ENCODE measurements around the gene MAPK8IP3. TPM values are rescaled to one million over a fixed set of nuclear protein-coding genes. Genes with fewer than 3 reads are reported as not detected.

MAPK8IP3 gene
- total RNA-seq, 1 donor from 2014 or later = 40.0 TPM

DNA sequence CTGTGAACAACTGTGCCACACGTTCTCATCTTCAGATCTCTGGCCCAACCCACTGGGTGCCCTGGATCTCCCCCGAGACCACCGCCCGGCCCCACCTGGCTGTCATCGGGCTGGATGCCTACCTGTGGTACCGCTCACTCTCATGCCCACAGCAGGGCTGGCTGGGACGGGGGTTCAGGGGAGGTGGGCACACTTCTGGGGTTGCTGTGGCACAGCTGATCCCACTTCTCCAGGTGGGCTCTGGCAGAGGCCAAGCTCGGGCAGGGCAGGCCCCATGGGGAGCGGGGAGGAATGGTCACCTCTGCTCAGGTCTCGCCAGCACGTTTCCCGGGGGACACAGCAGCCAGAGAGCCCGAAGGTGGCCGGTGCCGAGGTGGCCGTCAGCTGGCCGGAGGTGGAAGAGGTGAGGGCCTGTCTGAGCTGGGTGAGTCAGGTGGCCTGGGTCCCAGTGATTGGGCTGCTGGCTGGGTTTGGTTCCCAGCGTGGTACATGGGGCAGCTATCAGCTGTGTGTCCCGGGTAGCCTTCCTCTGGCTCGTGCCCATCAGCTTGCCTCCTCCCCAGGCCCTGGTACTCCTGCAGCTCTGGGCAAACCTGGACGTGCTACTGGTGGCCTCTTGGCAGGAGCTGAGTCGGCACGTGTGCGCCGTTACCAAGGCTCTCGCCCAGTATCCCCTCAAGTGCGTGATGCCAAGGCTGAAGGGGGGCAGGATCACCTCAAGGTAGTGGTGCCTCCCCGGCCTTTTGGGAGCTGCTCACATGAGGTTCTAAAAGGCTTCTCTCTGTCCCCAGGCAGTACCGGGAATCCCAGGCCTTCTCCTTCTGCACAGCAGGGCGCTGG lies 69.2 kb downstream of the MAPK8IP3 start:
- DNase-seq (ENCODE audit: low read depth) = no peak

DNA sequence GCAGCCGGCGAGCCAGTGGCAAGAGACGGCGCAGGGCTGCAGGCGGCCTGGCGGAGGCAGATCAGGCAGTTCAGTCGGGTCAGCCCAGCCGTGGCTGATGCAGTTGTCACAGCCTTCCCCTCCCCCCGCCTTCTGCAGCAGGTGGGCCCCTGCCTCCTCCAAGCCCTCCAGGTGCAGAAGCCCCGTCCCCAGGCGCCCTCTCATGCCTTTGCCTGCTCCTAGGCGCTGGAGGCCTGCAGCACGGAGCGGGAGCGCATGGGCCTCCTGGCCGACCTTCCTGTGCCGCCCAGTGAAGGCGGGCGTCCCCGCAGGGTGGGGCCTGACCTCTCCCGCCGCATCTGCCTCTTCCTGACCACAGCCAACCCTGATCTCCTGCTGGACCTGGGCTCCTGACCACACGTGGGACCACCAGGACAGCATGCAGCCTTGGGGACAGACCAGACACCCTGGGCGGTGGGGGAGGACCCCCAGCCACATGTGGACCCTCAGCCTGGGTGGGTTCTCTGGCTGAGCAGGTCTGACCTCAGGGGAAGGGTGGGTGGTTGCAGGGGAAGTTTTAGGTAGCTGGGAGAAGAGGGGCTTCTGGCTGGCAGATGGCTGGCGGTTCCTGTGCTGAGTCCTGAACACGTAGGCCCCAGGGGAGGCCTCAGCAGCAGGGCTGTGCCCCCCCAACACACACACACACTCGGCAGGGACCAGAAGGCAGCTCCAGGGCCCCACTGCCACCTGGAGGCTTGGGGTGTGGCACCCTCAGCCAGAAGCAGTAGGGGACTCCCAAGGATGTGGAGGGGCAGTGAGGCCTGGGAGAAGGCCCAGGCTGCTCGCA lies 70.1 kb downstream of the MAPK8IP3 start:
- DNase-seq (ENCODE audit: low read depth) = no peak

DNA sequence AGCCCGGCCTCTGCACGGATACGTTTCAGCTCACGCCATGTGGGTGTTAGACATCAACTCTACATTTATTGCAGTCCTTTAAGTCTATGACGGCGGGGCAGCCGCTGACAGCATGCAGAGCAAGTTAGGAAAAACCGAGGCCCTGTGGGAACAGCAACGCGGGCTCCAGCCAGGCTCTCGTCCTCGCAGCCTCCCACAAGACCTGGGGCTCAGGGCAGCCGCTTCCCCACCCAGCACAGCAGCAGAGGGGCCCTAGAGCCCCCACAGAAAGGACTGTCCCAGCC lies 70.6 kb downstream of the MAPK8IP3 start:
- no peak for DNase-seq (ENCODE audit: low read depth)

DNA sequence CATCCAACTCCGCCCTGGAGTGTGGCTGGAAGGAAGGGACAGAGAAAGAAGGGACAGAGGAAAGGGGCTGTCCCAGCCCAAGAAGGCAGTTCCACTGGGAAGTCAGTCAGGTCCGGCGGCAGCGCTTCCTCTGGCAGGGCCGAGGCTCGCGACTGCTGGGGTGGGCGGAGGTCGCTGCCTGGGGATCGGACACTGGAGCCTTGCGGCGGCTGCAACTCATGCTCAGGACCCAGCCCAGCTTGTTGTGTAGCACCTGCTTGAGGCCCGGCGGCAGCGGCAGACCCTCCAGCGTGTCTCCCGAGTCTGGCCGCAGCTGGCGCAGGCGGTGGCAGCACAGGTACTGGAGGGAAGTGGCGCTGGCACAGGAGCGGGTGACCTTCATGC lies 71.0 kb downstream of the MAPK8IP3 start:
- DNase-seq (ENCODE audit: low read depth) = no peak

DNA sequence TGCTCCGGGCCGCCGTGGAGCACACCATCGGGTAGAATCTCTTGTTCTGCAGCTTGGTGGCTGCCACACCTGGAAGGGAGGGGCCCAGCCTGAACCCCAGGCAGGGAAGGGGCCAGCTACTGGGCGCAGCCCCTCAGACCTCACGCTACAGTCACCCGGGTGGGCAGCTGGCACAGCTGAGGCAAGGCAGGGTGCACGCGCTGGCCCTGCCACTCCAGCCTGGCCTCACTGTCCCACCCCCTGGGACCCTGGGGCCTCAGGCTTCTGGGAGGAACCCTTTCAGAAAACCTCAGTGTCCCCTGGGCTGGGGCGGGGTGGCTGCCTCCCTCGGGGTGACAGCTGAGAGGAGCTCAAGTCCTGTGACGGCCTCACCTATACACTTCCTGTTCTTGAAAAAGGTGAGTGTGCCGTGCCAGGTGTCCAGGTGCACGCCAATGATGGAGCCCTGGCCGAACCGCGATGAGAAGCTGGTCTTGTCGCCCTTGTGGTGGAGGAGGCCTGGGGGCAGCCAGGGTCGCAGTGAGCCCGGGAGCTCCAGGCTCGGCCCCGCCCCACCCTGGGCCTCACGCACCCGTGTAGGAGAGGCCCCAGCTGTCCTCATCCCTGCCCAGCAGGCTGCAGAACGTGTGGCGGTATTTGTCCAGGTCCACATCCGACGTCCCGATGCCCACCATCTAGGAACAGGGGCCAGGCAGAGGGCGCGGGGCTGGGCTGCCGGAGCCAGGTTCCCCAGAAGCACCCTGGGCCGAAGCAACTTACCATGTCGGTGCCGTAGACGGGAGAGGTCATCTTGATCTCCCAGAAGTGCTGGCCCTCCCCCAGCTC lies 71.6 kb downstream of the MAPK8IP3 start:
- DNase-seq (ENCODE audit: low read depth) = no peak

DNA sequence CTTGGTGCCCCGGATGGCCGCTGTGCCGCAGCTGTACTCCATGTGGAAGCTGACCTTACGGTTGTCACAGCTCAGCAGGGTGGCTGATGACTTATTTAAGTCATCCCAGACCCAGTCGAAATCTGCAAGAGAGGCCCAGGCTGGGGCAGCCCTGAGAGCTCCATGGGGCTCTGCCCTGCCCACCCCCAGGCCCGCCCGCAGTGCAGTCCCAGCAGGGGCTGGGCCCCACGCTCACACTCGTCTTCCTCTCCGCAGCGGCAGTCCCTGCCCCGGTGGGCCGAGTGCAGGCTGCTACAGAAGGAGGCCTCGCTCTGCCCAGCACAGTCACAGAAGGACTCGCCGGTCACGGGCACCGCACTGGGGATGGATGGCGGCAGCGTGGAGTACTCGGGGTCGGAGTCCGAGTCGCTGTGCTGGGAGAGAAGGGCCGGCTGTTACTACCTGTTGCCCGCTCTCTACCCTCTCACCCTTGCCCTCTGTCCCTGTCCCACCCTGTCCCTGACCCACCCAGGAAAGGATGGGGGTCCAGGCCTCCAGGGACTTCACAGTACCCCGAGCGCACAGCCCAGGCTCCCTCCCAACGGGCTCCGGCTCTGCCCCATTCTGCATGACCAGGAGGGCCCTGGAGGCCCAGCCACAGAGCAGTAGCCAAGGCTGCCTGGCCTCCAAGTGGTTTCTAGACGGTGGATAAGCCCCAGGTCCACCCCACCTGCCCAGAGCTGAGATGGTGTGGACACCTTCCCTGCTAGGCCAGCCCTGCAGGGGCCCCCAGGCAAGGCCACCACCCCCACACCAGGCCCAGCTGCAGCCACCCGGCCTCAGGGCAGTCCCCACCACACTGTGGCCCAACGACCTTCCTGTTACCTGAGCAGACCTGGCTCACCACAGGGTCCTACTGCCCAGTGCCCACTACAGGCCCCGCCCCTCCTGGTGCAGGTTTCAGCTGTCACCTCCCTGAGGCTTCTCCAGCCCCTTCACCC lies 72.5 kb downstream of the MAPK8IP3 start:
- no peak for DNase-seq (ENCODE audit: low read depth)

DNA sequence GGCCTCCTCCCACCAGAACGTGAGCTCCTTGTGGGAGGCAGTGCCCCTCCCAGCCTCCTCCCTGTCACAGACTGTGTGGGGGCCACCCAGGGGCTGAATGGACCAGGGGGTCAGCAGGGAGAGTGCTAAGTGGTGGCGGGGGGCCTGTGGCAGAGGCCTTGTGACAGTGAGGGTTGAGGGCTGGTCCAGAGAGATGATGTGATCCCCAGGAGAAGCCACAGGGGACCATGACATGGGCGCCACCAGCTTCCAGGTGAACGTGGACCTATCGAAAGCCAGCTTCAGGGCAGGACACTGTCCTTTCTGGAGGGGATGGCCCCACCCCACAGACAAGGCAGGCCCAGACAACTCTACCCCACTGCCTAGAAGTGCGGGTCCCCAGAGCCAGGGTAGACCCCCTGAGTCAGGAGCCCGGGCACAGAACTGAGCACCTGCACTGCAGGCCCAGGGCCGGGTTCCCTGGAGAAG lies 73.3 kb downstream of the MAPK8IP3 start:
- DNase-seq (ENCODE audit: low read depth) = no peak

DNA sequence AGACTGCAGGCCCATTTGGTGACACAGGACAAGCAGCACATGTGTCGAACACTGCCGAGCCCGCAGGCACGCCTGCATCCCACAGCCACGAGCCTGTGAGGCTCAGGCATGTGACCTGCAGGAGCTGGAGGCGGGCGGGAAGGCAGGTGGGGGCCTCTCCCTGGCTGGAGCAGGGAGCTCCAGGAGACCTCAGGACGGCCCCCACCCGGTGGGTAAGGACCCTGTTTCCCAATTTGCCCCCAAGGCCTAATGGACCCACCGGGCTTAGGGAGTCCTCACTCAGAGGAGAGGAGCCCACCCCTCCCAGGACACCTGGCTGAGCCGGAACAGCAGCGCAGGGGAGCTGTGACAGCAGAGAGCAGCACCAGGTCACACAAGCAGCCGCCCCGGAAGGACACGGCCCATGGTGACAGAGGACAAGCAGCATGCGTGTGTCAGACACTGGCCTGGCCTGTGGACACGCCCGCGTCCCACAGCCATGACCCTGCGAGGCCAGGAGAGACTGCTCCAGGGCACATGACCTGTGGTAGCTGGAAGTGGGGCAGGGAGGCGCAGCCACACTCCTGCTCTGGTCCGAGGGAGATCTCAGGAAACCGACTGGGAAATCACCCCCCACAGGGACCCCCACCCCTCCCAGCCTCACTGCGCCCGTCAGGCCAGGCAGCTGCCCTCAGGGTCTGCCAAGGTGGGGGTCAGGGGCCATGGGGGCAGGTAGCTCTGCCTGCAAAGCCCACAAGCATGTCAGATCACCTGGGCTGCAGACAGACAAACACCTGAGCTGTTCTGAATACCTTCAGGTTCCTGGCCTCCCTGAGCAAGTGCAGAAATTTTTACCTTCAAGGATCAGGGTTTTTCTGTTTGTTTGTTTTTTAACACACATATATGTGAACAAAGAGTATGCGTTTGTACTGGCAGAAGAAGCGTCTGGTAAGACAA lies 74.0 kb downstream of the MAPK8IP3 start:
- DNase-seq (ENCODE audit: low read depth) = no peak

DNA sequence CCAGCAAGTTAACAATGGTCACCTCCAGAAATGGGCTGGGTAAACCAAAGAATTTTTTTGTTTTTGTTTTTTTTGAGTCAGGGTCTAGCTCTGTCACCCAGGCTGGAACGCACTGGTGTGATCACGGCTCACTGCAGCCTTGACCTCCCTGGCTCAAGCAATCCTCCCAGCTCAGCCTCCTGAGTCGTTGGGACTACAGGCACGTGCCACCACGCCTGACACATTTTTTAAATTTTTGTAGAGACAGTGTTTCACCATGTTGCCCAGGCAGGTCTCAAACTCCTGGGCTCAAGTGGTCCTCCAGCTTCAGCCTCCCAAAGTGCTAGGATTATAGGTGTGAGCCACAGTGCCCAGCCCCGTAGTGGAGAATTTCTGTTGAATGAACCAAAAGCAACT lies 74.7 kb downstream of the MAPK8IP3 start:
- DNase-seq (ENCODE audit: low read depth) = no peak

DNA sequence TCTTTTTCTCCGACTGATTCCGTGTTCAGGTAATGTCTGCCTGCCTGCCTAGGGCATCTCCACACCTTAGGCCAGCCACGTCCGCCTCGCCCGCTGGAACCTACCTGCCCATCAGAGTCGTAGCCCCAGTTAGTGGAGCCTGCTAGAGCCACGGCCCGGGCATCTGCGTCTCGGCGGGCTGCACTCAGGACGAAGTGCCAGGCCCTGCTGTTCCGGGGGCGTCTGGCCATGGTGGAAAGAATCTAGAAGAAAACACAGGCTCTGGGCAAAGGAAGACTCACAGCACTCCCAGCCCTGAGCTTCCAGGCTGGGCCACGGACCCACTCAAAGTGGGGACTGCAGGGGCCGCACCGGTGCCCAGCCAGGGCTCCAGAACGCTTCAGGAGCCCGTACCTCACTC lies 75.3 kb downstream of the MAPK8IP3 start:
- DNase-seq (ENCODE audit: low read depth) = no peak

DNA sequence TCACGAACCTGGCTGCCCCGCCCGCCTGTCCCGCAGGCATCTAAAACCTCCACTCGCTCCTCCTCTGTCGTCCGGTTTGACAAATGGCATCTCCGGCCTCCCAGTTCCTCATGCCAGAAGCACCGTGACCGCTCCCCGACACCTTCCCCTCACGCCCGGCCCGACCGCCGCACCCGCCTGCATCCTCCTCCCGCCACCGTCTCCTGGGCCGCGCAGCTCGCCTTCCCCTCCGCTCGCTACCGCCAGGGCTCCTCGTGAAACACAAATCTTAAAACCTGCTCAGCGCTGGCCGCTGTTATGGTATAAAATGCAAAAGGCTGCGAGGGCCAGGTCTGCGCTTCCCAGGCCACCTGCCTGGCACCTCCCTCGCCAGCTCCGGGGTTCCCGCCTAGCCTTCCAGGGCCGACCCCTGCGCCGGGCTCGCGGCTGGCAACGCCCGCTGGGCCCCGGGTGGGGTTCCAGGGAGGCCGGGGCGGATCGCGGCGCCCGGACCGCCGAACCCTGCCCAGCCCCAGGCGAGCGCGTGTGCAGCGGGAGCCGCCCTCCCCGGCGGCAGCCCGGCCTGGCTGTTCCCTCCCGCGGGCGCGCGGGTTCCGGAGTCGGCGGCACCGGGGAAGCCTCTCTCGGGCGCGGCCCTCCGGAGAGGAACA lies 75.9 kb downstream of the MAPK8IP3 start:
- DNase-seq (ENCODE audit: low read depth) = peak; percentile 21

DNA sequence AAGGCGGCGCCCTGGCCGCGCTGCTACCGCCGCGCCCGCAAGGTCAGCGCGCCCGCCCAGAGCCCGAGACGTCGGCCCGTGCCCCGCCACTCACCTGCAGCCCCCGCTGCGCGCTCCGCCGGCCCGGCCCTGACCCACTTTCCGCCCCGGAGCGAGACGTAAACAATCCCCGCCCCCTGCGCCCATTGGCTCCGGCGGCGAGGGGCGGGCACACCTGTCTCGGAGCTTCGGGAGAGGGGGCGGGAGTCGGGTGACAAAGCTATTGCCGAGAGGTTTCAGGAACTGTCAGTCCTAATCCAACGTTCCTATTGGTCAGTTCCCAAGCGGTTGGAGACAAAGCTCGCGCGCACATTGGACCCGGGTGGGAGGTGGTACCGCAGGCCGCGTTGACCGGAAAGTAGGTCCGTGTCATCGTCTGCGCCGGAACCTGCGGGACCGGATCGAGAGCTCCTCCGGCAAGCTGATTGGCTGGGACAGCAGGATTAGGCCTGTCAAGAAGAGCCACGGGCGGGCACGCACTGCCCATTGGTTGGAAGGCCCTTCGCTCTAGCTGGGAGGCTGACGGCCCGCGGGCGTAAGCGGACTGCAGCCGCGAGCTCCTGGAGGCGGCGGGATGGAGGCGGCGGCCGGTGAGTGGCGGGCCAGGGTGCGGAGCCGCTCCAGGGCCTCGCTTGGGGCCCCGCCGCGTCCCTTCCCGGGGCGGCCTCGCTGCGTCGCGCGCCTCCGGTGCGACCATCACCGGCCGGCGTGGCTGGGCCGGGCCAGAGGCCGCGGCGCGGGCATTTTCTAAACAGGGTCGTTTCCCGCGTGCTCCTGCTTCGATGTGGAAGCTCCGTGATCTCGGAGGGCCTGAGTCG lies 76.6 kb downstream of the MAPK8IP3 start, which contains the start of the genes NUBP2 and SPSB3:
NUBP2 (plus strand) TSS at position 553 of the 857 bp plus-strand sequence; CDS start at position 614, 61 bp downstream.
SPSB3 (minus strand) TSS at position 164 of the 857 bp plus-strand sequence. CDS start 1,088 bp downstream, outside the sequence.
- peak; percentile 99 for DNase-seq (ENCODE audit: low read depth)

DNA sequence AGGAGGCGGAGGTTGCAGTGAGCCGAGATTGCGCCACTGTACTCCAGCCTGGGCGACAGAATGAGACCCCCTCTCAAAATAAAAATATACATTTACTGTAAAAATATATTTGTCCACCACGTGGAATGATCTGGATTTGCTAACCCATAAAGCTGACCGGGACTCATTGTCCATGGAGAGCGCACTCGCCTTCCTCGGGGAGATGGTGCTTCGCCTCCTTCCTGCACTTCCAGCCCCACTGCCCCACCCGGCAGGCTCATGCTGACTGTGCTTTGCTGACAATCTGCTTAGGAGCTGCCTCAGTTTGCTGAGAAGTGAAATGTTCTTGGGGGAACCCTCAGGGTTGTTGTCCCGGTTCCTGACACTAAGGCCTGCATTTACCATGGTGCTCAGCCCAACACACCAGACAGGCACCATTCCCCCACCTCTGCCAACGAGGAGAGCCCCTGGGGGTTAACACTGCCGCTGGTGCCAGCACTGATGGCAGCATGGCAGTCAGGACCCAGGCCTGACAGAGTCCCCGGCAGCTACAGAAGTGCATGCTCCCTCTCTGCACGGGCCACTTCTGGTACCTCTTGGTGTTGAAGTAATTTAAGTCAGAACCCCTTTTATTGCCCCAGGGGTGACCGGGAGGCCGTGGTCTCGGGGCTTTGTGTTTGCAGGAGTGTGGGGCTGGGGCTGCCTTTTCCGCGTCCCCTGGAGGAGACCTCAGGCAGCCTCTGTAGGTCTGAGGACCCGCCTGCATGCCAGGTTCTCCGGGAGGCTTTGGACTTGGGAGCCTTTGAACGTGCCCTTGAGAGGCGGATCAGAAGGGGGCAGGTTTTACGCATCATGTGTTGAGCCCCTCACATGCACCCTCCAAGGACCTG lies 79.2 kb downstream of the MAPK8IP3 start:
- DNase-seq (ENCODE audit: low read depth) = no peak

DNA sequence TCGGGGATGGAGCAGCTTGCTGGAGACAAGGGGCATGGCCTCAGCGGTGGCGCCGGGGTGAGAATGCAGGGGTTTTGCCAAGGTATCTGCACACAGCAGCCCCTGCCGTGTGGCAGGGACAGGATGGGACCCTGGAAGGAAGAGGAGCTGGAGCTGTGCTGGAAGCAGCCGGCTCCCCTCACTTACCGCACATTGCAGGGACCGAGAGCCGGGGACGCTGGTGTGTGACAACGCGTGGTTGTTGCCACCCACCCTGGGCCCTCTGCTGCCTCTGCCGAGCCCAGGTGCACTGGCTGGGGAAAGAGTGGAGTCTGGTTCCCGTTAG lies 79.8 kb downstream of the MAPK8IP3 start:
- no peak for DNase-seq (ENCODE audit: low read depth)

DNA sequence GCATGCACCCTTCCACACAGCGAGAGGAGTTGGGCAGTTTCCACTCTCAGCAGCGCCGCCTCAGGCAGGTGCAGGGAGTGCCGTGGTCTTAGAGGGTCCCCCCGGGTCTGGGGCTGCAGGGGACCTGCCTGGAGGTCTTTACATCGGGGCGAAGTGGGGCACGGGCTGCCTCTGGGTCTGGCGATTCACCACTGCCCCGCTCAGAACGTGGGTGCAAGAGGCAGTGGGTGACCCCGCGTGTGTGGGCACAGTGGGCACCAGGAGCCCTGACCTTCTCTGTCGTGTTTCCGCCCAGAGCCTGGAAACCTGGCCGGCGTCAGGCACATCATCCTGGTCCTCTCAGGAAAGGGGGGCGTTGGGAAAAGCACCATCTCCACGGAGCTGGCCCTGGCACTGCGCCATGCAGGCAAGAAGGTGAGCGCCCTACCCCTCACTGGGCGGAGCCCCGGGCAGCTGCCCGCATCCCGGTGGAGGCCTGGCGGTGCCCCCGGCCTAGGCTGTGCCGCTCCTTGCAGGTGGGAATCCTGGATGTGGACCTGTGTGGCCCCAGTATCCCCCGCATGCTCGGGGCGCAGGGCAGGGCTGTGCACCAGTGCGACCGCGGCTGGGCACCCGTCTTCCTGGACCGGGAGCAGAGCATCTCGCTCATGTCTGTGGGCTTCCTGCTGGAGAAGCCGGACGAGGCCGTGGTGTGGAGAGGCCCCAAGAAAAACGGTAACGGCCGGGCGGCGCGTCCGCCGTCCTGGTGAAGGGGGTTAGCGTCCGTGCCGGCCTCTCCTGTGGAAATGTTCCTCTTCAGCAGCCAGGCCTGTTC lies 80.5 kb downstream of the MAPK8IP3 start:
- DNase-seq (ENCODE audit: low read depth) = no peak

DNA sequence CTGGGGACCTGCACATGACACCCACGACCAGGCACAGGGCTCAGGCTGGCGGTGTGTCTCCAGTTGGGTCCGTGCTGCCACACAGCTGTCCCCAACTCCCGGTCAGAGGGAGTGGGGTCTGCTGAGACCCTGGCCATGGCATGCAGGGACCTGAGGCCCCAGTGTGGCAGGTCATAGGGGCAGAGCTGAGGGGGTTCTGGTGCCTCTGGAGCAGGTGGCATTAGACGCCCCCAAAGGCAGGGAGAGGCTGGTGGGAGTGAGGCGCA lies 81.0 kb downstream of the MAPK8IP3 start:
- no peak for DNase-seq (ENCODE audit: low read depth)

Data from renal cortical epithelial cell (primary cell).